DMS53 treated with DMSO at 0.1 percent for 48 hours (cell line): ENCODE measurements around the gene MBD3L4.
"Not testable (repeated sequence)": the region's sequence is repeated elsewhere in the genome, so short reads cannot be mapped to it uniquely, and the experiment has no call there.

ENCODE experiments used
- DNase-seq: peaks from one replicate; lab custom pipeline; 2025; ENCODE audit not compliant: unreplicated experiment; lab: John Stamatoyannopoulos, UW

MBD3L4 gene

GRCh38 chr19:7040079-7040478 is at the start of gene MBD3L4:
MBD3L4 (minus strand) TSS chr19:7040179; CDS start chr19:7040144, 35 bp downstream.
- DNase-seq, result not testable (repeated sequence)

DNA sequence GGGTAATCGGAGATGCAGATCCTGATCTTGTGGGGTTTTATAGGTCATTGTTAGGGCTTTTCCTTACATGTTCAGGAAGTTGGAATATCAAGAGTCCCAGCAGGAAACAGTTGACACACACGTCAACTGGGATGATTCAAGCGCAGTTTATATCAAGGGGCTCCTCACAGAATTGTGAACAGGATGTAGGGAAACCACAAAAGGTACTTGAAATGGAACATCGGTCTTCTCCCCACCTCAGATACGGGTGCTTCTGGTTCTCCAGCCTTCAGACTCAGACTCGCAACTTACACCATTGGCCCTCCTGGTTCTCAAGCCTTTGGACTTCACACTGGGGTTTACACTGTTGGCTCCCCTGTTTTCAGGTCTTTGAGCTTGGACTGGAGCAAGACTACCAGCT is 49.0 kb upstream of the MBD3L4 start:
- DNase-seq, result no peak

DNA sequence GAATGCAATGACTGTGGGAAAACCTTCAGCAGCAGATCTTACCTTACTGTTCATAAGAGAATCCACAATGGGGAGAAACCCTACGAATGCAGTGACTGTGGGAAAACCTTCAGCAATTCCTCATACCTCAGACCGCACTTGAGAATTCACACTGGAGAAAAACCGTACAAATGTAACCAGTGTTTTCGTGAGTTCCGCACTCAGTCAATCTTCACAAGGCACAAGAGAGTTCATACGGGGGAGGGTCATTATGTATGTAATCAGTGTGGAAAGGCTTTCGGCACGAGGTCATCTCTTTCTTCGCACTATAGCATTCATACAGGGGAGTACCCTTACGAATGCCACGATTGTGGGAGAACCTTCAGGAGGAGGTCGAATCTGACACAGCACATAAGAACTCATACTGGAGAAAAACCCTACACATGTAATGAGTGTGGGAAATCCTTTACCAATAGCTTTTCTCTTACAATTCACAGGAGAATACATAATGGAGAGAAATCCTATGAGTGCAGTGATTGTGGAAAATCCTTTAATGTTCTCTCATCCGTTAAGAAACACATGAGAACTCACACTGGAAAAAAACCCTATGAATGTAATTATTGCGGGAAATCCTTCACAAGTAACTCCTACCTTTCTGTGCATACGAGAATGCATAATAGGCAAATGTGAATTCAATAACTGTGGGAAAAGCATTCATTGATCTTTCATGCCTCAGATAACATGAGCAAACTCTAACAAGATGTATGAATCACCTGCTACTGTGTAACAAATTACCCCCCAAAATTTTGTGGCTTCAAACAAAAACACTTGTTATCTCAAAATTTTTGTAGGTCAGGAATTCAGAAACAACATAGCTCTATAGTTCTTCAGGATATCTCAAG is 43.3 kb upstream of the MBD3L4 start:
- DNase-seq, result no peak

- DNase-seq, result no peak
Measured at GRCh38 chr19:7078008-7078407, 38.0 kb upstream of the MBD3L4 start.

DNA sequence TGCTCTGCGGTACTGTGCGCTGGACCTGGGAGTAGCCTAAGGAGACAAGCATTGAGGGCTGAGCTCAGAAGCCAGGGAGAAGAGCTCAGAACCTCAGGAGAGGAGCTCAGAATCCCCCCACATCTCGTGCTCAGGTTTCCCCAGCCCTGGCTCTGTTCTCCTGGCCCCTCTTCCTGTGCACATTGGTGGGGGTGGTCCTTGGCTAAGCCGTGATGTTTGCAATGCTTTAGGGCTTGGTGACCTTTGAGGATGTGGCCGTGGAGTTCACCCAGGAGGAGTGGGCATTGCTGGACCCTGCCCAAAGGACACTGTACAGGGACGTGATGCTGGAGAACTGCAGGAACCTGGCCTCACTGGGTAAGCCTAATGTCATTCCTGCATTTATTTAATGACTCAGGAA is 36.2 kb upstream of the MBD3L4 start:
- no peak for DNase-seq

DNA sequence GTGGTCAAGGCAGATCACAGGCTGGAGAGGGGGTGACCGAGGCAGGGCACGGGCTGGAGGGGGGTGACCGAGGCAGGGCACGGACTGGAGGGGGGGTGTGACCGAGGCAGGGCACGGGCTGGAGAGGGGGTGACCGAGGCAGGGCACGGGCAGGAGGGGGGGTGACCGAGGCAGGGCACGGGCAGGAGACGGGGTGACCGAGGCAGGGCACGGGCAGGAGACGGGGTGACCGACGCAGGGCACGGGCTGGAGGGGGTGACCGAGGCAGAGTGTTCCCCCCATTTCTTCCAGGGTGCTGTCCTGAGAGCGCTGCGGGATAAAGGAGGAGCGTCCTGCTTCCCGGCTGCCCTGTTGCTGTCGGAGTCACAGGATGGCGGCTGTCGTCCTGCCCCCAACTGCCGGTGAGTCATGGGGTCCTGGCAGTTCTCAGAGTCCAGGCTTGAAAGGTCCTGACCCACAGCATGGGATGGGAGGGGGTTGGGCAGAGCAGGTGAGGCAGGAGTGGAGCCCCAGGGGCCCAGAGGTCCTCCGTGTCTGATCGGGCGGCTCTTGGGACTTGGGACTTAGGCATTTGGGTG is 34.8 kb upstream of the MBD3L4 start:
- no peak for DNase-seq

DNA sequence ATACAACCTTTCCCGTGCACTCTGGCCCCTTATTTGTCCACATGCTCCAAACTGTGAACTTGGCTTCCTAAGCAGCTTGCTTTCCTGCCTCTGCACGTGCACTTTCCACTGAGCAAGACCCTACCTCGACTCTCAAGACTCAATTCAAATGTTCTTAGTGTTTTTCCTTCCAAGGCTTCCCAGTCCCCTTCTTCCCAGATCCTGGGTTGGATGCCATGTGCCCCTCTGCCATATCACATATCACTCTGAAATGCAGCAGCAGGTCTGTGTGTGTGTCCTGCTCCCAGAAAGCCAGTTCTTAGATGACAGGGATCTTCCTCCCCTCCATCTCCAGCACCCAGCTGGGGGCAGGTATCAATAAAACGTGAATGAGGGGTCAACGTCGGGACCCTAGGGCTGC is 32.6 kb upstream of the MBD3L4 start:
- no peak for DNase-seq

DNA sequence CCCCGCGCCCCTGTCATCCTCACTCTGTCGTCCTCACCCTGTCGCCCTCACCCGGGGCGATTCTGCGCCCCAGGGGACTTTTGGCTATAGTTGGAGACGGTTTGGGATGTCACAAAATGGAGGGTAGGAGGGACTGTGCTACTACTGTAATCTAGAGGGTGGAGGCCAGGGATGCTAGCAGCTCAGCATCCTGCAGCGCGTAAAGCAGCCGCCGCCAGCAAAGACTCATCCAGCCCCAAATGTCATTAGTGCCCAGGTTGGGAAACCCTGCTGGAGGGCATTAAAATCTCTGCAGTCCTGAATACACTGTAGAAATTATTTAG is 29.9 kb upstream of the MBD3L4 start:
- DNase-seq, result no peak

GRCh38 chr19:7069042-7069903 is 29.3 kb upstream of the MBD3L4 start, which contains the start of gene ZNF557:
ZNF557 (plus strand) TSS chr19:7069703; CDS start chr19:7075075, 5,372 bp downstream.
- peak; percentile 74 for DNase-seq

GRCh38 chr19:7068599-7068998 is 28.6 kb upstream of the MBD3L4 start:
- no peak for DNase-seq

- no peak for DNase-seq
Measured at GRCh38 chr19:7067716-7068115, 27.7 kb upstream of the MBD3L4 start.

DNA sequence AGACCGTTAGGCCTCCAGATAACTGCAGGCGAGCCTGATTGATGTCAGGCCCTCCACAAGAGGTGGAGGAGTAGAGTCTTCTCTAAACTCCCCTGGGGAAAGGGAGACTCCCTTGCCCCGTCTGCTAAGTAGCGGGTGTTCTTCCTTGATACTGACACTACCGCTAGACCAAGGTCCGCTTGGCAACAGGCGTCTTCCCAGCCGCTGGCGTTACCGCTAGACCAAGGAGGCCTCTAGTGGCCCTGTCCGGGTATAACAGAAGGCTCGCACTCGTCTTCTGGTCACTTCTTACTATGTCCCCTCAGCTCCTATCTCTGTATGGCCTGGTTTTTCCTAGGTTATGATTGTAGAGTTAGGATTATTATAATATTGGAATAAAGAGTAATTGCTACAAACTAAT is 27.1 kb upstream of the MBD3L4 start:
- peak; percentile 11 for DNase-seq

DNA sequence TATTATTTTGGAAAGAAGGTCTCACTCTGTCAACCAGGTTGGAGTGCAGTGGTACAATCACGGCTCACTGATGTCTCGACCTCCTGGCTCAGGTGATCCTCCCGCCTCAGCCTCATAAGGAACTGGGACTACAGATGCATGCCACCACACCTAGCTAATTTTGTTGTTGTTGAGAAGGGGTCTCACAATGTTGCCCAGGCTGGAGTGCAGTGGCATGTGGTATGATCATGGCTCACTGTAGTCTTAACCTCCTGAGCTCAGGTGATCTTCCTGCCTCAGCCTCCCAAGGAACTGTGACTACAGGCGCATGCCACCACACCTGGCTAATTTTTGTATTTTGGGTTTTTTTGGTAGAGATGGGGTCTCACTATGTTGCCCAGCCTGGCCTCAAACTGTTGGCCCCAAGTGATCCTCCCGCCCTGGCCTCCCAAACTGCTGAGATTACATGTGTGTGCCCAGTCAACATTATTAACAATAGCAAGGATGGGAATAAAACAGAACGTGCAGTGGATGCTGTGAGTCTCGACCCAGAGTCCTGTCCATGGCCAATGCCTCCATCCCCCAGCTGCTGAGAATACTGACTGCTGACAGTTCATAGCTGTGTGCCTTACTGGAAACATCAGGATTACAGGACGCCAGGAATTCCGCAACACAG is 23.9 kb upstream of the MBD3L4 start:
- DNase-seq, result no peak

DNA sequence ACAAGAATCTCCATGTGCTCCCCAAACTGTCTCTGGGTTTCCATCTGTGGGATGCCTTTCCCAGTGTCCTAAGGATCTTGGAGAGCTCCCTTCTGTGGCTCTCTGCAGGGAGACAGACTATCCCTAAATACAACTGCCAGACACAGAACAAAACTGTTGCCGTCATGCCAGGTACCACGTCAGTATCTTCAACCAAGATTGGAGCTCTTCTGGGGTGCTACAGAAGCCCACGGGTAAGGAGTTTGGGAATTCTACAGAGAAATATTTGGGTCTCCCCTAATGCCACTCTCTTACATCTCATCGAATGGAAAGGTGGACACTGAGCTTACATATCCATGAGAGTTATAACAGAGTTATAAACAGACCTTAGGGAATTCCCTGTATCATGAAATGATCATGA is 23.4 kb upstream of the MBD3L4 start:
- no peak for DNase-seq

- not testable (repeated sequence) for DNase-seq
Measured at GRCh38 chr19:7059977-7060376, 20.0 kb upstream of the MBD3L4 start.

DNA sequence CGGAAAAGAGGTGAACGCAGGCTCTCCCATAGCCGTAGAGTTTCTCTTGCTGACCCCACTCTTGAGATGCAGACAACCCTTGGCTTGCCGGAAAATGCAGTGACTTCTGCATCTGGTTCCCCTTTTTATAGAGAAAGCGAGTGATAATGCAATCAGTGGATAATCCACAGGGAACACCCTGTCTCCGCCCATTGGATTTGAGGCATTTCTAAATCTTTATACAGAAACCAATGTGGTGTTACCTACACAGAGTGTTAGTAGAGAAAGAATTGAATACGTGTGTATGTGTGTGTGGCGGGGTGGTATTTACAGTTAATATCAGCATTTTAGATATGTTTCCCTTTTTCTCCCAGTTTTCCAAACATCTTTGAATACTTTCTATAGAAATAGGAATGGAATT is 18.6 kb upstream of the MBD3L4 start, which contains the start of gene MBD3L3:
MBD3L3 (minus strand) TSS at position 101 of the 400 bp plus-strand sequence; CDS start at position 30, 71 bp downstream.
- DNase-seq, result not testable (repeated sequence)

DNA sequence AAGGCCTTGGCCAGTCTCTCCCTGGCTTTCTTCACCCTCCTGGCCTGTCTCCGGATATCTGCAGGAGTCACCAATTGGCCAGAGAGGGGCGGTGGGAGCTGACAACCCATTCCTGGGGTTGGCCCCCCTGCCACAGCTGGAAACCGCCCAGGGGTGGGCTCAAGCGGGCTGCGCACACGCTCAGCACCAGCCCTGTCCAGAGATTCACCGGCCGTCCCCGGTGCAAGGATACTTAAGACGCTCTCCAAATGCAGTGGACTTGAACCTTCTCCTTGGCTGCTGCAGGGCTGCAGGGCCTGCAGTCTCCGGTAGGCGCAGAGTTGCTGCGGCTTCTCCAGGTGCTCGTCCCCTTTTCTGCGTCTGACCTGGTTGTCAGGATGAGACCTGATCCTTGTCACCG is 16.4 kb upstream of the MBD3L4 start:
- DNase-seq, result not testable (repeated sequence)

DNA sequence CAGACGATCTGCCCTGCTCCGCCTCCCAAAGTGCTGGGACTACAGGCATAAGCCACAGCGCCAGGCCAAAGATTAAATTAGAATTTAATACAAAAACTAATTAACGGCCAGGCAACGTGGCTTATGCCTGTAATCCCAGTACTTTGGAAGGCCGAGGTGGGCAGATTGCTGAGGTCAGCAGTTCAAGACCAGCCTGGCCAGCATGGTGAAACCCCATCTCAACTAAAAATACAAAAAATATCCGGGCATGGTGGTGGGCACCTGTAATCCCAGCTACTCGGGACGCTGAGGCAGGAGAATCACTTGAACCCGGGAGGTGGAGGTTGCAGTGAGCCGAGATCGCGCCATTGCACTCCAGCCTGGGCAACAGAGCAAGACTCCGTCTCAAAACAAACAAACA is 15.7 kb upstream of the MBD3L4 start:
- DNase-seq, result not testable (repeated sequence)

GRCh38 chr19:7054635-7055368 is 14.8 kb upstream of the MBD3L4 start:
- DNase-seq, result not testable (repeated sequence)

GRCh38 chr19:7052896-7053295 is 12.9 kb upstream of the MBD3L4 start:
- DNase-seq, result not testable (repeated sequence)
